ENCODE results near the gene GPR68.

GPR68 gene

DNA sequence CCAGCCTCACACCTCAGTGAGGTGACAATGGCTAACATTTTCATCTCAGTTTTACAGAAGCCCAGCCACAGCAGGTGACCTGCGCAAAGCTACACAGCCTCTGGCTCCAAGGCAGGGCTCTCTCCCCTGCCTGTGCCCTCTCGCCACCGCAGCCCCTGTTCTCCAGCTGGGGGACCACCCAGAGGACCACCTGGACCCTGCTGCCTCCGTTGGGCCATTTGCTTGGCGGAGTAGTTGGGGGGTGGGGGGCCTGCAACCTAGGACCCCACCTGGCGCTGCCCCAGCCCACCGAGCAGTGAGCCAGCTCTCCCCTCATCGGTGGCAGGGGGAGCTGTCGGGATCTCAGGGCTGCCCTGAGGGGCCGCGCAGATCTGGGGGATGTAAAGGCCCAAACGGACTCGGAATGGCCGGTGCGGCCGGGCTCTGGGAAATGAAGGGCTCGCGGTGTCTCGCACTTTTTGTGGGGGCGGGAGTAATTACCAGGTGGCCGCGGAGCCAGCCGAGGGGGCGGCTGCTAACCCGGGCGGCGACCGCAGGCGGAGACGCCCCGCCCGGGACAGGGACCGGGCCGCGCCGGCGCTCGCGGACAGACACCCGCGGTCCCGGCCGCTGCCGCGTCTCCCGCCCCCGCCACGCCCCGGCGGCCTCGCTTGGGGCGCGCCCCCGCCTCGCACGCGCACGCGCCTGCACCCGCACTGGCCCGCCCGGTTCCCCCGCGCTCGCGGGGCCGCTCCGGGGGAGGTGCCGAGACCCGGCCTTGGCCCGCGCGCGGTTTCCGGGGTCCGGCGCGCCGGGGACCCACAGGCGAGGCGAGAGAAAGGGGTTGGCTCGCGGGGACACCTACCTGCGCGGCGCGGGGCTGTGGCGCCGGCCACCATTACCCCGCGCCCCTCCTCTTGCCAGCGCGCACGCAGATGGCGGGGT, 8.6 kb upstream of the GPR68 start:
- peak overlapping the region; percentile 89 for H3K4me2 ChIP-seq (ENCODE audit: low read length)

DNA sequence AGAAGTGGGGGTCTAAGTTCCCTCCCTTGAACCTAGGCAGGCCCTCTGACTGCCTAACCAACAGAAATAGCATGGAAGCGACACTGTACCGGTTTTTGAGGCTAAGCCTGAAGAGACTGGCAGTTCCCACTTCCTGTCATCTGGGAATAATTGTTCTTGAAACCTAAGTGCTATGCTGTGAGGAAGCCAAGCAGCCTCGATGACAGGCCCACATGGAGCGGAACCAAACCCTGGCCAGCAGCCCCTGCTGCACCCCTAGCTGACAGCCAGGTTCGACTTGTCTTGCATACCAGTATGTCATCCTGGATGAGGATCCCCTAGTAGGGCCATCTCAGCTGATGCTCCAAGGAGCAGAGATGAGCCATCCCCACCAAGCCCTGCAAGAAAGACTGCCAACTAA, 6.4 kb upstream of the GPR68 start:
- peaks cover 24% of the 10 kb centered on the region for H3K4me1 ChIP-seq (ENCODE audit: low read length)
- no peak overlapping the region for H3K27ac ChIP-seq (ENCODE audit: low read length)
- no peak overlapping the region for H3K9ac ChIP-seq (ENCODE audit: low read length)
- H3K27me3 ChIP-seq (ENCODE audit: low read depth, low read length), result peaks cover 13% of the 10 kb centered on the region
- no peak overlapping the region for H3K4me3 ChIP-seq (ENCODE audit: low read length)
- no peaks in the 10 kb centered on the region for H3K9me3 ChIP-seq (ENCODE audit: insufficient read depth, low read length)
- H3K4me2 ChIP-seq (ENCODE audit: low read length), result no peak overlapping the region
- no peak overlapping the region for H2AFZ ChIP-seq (ENCODE audit: low read depth, low read length)
- no peaks in the 10 kb centered on the region for H3K79me2 ChIP-seq (ENCODE audit: low read length)
- H3K36me3 ChIP-seq (replicated peaks; ENCODE audit: low read depth, low read length), result no peaks in the 10 kb centered on the region
- TF ChIP-seq, protein P1, sequence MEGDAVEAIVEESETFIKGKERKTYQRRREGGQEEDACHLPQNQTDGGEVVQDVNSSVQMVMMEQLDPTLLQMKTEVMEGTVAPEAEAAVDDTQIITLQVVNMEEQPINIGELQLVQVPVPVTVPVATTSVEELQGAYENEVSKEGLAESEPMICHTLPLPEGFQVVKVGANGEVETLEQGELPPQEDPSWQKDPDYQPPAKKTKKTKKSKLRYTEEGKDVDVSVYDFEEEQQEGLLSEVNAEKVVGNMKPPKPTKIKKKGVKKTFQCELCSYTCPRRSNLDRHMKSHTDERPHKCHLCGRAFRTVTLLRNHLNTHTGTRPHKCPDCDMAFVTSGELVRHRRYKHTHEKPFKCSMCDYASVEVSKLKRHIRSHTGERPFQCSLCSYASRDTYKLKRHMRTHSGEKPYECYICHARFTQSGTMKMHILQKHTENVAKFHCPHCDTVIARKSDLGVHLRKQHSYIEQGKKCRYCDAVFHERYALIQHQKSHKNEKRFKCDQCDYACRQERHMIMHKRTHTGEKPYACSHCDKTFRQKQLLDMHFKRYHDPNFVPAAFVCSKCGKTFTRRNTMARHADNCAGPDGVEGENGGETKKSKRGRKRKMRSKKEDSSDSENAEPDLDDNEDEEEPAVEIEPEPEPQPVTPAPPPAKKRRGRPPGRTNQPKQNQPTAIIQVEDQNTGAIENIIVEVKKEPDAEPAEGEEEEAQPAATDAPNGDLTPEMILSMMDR (IDR thresholded peaks at IDR 0.05; ENCODE audit: low read depth, low read length), result no peak
- no peak for TF ChIP-seq EZH2phosphoT487 (IDR thresholded peaks at IDR 0.05; ENCODE audit: low read depth)
- H4K20me1 ChIP-seq (ENCODE audit: insufficient read depth, low read length), result no peaks in the 10 kb centered on the region

More for the DNA sequence above, 8.6 kb upstream of the GPR68 start:
- Histone ChIP-seq H3K36me3 (replicated peaks; ENCODE audit: low read depth, low read length) (no peaks in the 10 kb centered on the region), H4K20me1 (ENCODE audit: insufficient read depth, low read length) (no peaks in the 10 kb centered on the region), H3K9me3 (ENCODE audit: insufficient read depth, low read length) (no peaks in the 10 kb centered on the region), H3K4me3 (ENCODE audit: low read length) (peak overlapping the region; percentile 88), H3K27me3 (ENCODE audit: low read depth, low read length) (peaks cover 13% of the 10 kb centered on the region), H3K79me2 (ENCODE audit: low read length) (no peaks in the 10 kb centered on the region), H3K9ac (ENCODE audit: low read length) (peak overlapping the region; percentile 59), H3K4me1 (ENCODE audit: low read length) (peaks cover 31% of the 10 kb centered on the region), H2AFZ (ENCODE audit: low read depth, low read length) (peak overlapping the region; percentile 55), H3K27ac (ENCODE audit: low read length) (no peak overlapping the region)
- TF ChIP-seq, protein P1 (IDR thresholded peaks at IDR 0.05; ENCODE audit: low read depth, low read length), result peak; percentile 29
- no peak for TF ChIP-seq EZH2phosphoT487 (IDR thresholded peaks at IDR 0.05; ENCODE audit: low read depth)

DNA sequence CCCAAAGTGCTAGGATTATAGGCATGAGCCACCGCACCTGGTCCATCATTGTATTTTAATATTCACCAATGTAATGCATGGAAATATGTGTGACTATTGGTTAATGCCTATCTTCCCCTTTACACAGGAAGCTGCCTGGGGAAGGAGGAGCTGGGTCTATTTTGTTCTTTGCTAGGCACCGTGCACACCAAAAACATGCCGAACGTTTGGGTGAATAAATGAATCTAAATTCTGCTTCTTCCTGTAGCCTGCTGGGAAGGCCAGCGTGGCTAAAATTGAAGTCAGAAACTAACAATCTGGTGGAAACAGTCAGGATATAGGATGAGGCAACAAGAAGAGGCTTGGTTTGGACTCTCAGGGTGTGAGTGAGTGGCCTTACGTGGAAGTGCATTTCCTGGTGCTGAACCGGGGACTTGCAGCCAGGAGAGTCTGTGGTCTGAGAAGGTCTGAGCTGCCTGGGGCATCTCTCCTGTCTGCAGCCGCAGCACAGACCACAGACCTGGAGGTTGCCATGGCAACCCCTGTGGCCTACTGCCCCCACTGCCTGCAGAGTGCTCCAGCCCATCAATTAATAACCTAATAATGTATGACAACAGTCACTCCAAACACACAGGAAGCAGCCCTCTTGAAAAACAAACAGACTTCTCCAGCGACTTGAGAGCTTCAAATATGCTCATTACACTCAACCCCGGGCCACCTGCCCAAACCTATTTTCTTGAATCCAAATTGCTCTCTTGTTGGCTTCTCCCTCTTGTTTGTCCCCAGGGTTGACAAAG, 5.5 kb upstream of the GPR68 start:
- peak overlapping the region; percentile 84 for H2AFZ ChIP-seq (ENCODE audit: low read depth, low read length)

More for the DNA sequence above, 5.5 kb upstream of the GPR68 start:
- Histone ChIP-seq H3K9ac (ENCODE audit: low read length) (no peak overlapping the region), H4K20me1 (ENCODE audit: insufficient read depth, low read length) (no peaks in the 10 kb centered on the region), H3K79me2 (ENCODE audit: low read length) (no peaks in the 10 kb centered on the region), H3K27me3 (ENCODE audit: low read depth, low read length) (peaks cover 13% of the 10 kb centered on the region), H3K4me1 (ENCODE audit: low read length) (peaks cover 24% of the 10 kb centered on the region), H3K36me3 (replicated peaks; ENCODE audit: low read depth, low read length) (no peaks in the 10 kb centered on the region), H3K4me3 (ENCODE audit: low read length) (no peak overlapping the region), H3K4me2 (ENCODE audit: low read length) (peak overlapping the region; percentile 48), H3K9me3 (ENCODE audit: insufficient read depth, low read length) (no peaks in the 10 kb centered on the region), H3K27ac (ENCODE audit: low read length) (no peak overlapping the region)
- no peak for TF ChIP-seq EZH2phosphoT487 (IDR thresholded peaks at IDR 0.05; ENCODE audit: low read depth)
- TF ChIP-seq, protein P1 (IDR thresholded peaks at IDR 0.05; ENCODE audit: low read depth, low read length), result no peak

Data from OCI-LY3 (cell line).